Measurements from ENCODE around the gene PIGR. TPM values are rescaled to one million over a fixed set of nuclear protein-coding genes. Genes with fewer than 3 reads are reported as not detected.

The PIGR gene
- total and polyA plus RNA-seq, 2 of the 8 experiments (the other 6 are each of a cell fraction or from before 2014, with no cell fraction given) = not detected

DNA sequence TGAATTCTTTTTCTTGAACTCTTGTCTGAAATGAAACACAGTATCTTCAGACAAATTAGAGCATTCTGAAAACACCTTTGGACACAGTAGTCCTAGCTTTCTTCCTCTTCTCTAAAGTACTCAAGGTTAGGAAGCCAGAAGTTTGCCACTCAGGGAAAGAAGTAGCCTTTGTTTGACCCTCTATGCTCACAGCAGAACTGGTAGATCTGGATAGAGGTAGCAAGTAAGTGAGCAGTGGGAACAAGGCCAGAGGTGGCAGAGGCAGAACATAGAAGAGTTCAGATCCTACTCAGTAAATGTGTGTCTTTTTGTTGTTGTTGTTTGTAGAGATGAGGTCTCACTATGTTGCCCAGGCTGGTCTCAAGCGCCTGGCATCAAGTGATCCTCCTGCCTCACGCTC is 7.4 kb upstream of the PIGR start (continued):
- TF ChIP-seq, protein P1, sequence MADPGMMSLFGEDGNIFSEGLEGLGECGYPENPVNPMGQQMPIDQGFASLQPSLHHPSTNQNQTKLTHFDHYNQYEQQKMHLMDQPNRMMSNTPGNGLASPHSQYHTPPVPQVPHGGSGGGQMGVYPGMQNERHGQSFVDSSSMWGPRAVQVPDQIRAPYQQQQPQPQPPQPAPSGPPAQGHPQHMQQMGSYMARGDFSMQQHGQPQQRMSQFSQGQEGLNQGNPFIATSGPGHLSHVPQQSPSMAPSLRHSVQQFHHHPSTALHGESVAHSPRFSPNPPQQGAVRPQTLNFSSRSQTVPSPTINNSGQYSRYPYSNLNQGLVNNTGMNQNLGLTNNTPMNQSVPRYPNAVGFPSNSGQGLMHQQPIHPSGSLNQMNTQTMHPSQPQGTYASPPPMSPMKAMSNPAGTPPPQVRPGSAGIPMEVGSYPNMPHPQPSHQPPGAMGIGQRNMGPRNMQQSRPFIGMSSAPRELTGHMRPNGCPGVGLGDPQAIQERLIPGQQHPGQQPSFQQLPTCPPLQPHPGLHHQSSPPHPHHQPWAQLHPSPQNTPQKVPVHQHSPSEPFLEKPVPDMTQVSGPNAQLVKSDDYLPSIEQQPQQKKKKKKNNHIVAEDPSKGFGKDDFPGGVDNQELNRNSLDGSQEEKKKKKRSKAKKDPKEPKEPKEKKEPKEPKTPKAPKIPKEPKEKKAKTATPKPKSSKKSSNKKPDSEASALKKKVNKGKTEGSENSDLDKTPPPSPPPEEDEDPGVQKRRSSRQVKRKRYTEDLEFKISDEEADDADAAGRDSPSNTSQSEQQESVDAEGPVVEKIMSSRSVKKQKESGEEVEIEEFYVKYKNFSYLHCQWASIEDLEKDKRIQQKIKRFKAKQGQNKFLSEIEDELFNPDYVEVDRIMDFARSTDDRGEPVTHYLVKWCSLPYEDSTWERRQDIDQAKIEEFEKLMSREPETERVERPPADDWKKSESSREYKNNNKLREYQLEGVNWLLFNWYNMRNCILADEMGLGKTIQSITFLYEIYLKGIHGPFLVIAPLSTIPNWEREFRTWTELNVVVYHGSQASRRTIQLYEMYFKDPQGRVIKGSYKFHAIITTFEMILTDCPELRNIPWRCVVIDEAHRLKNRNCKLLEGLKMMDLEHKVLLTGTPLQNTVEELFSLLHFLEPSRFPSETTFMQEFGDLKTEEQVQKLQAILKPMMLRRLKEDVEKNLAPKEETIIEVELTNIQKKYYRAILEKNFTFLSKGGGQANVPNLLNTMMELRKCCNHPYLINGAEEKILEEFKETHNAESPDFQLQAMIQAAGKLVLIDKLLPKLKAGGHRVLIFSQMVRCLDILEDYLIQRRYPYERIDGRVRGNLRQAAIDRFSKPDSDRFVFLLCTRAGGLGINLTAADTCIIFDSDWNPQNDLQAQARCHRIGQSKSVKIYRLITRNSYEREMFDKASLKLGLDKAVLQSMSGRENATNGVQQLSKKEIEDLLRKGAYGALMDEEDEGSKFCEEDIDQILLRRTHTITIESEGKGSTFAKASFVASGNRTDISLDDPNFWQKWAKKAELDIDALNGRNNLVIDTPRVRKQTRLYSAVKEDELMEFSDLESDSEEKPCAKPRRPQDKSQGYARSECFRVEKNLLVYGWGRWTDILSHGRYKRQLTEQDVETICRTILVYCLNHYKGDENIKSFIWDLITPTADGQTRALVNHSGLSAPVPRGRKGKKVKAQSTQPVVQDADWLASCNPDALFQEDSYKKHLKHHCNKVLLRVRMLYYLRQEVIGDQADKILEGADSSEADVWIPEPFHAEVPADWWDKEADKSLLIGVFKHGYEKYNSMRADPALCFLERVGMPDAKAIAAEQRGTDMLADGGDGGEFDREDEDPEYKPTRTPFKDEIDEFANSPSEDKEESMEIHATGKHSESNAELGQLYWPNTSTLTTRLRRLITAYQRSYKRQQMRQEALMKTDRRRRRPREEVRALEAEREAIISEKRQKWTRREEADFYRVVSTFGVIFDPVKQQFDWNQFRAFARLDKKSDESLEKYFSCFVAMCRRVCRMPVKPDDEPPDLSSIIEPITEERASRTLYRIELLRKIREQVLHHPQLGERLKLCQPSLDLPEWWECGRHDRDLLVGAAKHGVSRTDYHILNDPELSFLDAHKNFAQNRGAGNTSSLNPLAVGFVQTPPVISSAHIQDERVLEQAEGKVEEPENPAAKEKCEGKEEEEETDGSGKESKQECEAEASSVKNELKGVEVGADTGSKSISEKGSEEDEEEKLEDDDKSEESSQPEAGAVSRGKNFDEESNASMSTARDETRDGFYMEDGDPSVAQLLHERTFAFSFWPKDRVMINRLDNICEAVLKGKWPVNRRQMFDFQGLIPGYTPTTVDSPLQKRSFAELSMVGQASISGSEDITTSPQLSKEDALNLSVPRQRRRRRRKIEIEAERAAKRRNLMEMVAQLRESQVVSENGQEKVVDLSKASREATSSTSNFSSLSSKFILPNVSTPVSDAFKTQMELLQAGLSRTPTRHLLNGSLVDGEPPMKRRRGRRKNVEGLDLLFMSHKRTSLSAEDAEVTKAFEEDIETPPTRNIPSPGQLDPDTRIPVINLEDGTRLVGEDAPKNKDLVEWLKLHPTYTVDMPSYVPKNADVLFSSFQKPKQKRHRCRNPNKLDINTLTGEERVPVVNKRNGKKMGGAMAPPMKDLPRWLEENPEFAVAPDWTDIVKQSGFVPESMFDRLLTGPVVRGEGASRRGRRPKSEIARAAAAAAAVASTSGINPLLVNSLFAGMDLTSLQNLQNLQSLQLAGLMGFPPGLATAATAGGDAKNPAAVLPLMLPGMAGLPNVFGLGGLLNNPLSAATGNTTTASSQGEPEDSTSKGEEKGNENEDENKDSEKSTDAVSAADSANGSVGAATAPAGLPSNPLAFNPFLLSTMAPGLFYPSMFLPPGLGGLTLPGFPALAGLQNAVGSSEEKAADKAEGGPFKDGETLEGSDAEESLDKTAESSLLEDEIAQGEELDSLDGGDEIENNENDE (IDR thresholded peaks at IDR 0.05; ENCODE audit: insufficient replicate concordance, low read length) = no peak
- TF ChIP-seq RAD21 (IDR thresholded peaks at IDR 0.05 in 1 of 2, conservative IDR thresholded peaks at IDR 0.05 in 1 of 2; ENCODE audit: low read depth in 2 of 2, low read length in 2 of 2) = no peak
- TF ChIP-seq TBP (IDR thresholded peaks at IDR 0.05; ENCODE audit: low read depth, low read length) = no peak
- TF ChIP-seq SP2 (IDR thresholded peaks at IDR 0.05; ENCODE audit: low read length) = no peak
